Ammon's horn (tissue), 1 donor: ENCODE measurements around the gene NCOA6.

Source experiments
- DNase-seq: peaks from one replicate; pipeline ENCODE4 v3.0.0-alpha.2; 2016; ENCODE audit warnings: low spot score

Gene NCOA6

DNA sequence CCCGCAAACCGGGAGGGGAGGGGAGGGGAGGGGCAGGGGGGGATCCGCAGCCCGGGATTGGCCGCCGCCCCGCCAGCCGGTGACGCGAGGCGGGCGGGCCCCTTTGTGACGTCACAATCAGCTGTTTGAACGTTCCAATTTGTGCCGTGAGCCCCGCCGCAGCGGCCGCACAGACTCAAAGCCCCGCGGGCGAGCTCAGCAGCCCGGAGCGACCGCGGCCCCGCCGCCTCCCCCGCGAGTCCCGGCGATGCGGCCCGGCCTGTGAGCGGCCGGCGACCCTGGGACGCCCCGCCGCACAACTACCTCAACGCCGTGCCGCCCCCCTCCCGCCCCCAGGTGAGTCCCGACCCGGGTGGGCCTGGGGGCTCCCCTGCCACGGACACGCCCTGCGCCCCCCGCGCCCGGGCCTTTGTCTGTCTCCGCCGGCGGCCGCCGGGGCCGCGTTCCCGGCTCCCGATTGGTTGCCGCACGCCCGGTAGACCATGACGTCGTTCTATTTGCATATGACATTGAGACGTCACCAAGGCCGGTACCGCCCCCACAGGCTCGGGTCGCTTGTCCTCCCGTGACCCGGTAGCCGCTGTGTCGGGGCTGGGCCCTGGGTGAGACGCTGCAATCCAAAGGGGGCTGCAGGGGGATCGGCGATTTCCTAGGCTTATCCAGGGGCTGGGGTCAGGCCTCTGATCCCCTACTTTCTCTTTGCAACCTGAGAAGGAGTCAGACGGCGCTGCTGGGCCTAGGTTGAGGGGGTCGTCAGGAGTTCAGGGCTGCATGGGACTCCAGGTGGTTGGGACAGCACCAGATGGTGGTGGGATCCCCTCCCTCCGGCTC is 121.1 kb downstream of the NCOA6 start, which contains the start of gene TP53INP2:
Gene TP53INP2 (plus strand): TSS at position 168 of the 831 bp plus-strand sequence. CDS start 4,396 bp downstream, outside the sequence.
- peak; percentile 96 for DNase-seq

DNA sequence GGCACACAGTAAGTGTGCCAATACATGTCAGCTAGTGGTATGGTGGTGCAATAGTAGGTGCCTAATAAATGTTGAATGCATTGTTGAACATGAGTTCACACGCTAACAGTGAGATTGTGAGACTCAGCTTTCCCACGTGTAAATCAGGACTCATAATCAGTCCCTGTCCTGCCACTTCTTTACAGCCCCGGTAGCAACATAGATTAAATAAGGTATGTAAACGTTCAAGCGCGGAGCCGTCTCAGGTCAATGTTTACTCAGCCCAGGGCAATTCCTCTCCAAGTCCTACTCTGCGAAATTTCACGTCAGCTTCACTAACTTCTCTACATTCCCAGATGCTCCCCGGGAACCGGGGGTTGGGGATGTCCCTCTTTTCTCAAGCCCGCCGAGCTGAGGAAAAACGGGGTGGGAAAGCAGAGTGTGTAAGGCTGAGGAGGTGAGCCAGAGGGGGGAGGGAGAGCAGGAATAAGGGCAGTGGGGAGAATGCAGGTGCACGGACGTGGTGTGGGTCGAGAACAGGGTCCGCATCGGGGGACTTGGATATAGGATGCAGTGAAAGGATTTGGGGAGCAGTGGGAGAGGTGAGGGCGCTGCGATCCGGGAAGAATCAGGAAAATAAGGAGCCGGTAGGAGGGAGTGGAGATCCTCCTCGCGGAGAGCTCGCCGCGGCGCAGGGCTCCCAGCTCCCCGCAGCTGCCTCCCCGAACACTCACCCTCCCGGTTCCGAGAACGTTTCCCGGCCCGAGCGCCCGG is 121.9 kb downstream of the NCOA6 start:
- no peak for DNase-seq

DNA sequence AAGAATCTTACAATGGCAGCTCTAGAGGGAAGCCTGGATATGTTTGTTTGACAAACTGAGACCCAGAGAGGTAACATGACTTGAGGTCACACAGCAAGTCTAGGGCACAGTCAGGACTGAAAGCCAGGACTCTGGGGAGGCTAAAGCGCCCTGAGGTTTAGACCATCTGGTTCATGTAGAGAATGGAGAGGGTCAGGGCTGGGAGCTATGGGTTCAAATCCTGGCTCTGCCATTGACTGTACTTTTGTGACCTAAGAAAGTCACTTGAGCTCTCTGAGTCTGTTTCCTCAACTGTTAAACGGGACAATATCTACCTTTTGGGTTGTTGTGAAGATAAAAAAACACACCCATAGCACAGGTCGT is 122.4 kb downstream of the NCOA6 start:
- no peak for DNase-seq

DNA sequence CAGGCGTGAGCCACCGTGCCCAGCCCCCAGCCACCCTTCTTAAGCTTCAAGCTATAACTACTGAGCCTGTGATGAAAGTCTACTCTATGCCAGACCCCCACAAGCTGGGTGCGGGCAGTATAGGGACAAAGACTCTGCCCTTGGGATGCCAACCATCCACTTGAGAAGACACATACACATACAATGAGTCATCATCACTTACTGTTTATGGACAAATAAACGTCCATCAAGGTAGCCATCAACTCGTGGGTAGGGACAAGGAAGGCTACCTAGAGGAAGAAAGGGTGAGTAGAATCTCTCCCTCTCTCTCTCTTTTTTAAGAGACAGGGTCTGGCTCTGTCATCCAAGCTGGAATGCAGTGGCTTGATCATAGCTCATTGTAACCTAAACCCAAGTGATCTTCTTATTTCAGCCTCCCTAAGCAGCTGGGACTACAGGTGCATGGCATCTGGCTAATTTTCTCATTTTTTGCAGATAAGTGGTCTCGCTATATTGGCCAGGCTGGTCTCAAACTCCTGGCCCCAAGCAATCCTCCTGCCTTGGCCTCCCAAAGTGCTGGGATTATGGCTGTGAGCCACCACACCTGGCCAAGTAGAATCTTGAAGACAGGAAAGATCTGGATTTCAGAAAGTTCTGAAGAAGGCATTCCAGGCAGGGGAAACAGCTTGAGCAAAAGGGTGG is 123.9 kb downstream of the NCOA6 start:
- no peak for DNase-seq

DNA sequence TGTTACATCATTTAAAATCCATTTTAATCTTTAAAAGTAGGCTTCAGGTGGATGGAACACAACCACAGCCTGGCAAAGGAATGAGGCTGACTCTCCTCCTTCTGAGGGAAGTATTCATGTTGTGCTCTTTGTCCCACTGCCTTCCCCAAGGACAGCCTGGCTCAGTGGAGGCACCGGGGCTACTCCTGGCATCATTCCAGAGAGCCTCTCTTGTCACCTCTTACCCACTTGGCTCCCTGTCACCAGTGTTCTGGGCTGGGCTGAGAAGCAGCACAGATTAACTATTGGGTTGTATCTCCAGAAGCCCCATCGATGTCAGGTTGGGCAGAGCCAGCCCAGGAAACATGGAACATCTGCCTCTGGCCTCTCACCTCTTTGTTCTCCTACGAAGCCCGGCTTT is 132.0 kb downstream of the NCOA6 start:
- DNase-seq = peak; percentile 27

DNA sequence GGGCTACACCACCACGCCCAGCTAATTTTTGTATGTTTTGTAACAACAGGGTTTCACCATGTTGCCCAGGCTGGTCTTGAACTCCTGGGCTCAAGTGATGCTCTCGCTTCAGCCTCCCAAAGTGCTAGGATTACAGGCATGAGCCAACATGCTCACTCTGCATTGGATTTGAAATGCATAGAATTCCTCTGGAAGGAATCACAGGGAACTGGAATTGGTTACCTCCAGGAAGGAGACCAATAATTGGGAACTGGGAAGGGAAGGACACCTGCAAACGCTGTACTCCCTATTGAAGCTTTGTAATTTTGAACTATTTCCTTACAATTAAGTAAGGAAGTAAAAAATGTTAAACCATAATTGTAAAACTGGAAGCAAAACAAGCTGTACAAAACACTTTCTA is 133.6 kb downstream of the NCOA6 start:
- no peak for DNase-seq

DNA sequence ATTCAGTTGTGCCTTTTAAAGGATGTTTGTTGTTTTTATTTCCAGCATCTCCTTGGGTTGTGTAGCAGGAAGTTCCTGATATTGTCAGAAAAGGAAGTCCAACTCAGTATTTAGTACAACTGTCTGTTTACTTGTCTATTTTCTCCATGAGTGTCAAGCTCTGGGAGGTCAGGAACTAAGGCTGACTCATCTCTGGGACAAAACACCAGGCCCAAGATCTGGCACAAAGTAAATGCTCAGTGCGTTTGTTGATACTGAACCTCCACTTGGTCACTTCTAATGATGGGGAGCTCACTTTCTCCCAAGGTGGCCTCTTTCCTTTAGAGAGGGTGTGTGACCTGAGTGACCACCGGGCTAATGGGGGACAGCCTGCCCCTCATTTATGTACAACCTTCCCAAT is 136.0 kb downstream of the NCOA6 start:
- DNase-seq = no peak

DNA sequence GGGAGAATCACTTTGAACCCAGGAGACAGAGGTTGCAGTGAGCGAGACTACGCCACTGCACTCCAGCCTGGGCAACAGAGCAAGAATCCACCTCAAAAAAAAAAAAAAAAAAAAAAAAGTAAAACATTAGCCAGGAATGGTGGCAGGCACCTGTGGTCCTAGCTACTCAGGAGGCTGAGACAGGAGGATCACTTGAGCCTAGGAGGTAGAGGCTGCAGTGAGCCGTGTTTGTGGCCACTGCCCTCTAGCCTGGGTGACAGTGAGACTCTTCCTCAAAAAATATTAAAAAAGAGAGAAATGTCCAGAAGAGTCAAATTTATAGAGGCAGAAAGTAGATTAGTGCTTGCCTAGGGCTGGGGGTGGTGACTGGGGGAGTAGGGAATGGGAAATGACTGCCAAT is 141.8 kb downstream of the NCOA6 start:
- no peak for DNase-seq

DNA sequence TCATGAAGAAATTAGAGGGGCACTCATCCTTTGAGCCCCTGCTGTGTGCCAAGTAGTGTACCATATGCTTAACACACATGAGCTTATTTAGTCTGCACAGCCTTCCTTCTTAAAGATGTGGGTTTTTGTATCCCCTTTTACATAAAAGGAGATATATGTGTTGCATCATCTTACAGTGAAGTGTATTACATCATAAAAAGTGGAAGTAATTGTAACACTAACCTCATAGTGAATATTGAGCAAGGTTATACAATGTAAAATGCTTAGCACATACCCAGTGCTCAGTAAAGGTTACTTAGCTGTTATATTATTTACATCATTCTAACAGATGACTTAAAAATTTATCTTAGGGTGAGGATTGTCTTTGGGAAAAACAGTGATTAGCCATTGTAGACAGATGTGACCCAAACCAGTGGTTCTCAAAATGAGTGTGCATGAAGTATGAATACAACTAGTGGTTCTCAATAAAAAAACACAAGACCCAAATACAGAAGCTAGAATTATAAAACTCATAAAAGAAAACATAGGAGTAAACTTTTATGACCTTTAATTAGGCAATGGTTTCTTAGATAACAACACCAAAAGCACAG is 144.8 kb downstream of the NCOA6 start:
- DNase-seq = no peak

DNA sequence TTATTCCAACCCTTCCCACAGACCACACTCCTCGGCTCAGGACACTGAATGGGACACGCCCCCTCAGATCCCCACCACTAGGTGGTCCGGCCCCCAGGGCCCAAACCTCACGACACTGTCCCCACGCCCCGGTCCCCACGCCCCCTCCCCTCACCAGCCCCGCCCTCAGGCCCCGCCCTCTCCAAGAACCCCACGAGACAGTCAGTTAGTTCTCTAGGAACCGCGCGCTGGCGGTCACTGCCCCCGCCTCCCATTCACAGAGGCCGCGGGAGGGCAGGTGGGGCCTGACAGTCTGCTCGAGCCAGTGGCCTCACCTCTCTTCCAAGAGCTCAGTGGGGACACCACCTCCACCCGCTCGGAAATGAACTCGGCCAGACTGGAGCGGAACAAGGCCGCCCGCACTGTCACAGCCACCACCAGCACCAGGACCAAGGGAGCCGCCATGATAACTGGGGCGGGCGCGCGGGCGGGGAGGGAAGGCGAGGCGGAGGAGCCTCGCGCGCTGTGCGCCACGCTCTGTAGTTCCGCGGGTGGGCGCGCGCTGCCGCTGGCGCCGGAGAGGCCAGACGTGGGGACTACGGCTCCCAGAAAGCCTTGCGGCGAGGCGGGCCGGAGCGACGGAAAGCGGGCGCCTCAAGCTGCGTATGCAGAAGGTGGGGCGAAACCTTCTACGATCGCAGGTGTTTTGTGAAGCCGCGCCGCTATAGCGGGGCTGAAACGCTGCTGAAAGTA is 148.6 kb downstream of the NCOA6 start, which contains the start of gene PIGU:
Gene PIGU (minus strand): TSS at position 451 of the 732 bp plus-strand sequence. CDS start 7 bp downstream, at position 444.
- DNase-seq = peak; percentile 97

DNA sequence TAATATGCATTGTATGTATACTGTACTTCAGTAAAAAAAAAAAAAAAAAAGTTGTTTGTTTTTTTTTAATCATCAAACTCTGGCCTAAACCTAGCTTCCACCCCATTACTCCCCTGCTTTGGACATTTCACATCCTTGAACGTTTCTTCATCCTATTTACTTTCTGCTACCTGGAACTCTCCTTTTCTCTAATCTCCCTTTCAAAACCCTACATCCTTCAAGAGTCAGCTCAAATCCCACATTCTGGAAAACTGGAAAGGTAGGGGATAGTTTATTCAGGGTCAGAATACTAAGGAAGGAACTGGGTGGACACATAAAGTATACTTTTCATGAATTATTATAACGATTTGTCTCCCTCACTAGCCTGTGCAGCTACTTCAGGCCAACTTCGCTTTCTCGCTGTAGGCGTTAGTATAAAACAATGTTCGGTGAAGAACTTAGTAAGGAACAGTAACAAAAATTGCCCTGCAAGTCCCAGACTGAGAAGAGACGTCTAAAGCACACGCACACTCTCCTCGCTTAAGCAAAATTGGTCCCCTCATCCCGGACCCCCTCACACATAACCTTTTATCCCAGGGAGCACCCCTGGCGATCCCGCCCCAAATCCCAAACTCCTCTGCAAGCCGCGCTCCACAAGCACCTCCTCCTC is 149.3 kb downstream of the NCOA6 start:
- DNase-seq = no peak

DNA sequence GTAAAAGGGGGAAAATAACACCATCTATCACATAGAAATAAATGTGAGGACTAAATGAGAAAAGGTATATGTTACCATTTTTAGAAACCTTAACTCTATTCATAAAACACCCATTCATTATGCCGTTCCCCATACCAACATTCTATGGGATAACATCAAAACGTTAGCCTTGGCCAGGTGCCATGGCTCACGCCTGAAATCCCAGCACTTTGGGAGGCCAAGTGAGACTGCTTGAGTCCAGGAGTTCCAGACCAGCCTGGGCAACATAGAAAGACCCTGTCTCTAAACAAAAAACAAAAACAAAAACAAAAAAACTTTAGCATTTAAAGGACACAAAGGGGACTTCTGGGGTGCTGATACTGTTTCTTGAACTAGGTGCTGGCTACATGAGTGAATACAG is 149.9 kb downstream of the NCOA6 start:
- no peak for DNase-seq

DNA sequence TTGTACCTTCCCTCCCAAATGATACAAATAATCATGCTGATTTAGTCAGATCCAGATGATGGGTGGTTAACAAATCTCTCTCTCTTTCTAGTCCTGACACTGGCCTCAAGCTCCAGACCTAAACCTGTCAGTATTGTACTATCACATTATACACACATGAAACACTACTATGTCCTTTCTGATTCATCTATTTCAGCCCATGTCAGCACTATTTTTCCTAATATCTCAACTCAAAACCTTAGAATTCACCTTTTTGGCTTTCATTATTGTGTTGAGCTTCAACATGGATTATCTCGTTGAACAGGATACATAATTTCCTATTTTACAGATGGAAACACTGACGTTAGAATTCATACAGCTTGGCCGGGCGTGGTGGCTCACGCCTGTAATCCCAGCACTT is 152.0 kb downstream of the NCOA6 start:
- DNase-seq = no peak

DNA sequence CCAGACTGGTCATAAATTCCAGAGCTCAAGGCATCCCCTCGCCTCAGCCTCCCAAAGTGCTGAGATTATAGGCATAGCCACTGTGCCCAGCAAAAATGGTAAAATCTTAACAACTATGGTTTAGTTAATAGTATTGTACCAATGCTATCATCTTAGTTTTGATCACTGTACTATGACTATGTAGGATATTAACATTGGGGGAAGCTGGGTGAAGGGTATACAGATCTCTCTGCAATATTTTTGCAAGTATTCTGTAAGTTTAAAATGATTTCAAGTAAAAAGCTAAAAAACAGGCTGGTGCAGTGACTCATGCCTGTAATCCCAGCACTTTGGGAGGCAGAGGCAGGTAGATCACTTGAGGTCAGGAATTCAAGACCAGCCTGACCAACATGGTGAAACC is 156.4 kb downstream of the NCOA6 start:
- DNase-seq = no peak
